AML-193 (cell line): ENCODE results near the gene ACTL7A.
A peak's percentile ranks its signal among the peaks of the same experiment; 100 is the strongest.
"Not testable (repeated sequence)": the region's sequence is repeated elsewhere in the genome, so short reads cannot be mapped to it uniquely, and the experiment has no call there.

Source experiments
- DNase-seq, 2 experiments: peaks; one replicate each; lab custom pipeline; 2025; lab: John Stamatoyannopoulos, UW

ACTL7A gene, protein sequence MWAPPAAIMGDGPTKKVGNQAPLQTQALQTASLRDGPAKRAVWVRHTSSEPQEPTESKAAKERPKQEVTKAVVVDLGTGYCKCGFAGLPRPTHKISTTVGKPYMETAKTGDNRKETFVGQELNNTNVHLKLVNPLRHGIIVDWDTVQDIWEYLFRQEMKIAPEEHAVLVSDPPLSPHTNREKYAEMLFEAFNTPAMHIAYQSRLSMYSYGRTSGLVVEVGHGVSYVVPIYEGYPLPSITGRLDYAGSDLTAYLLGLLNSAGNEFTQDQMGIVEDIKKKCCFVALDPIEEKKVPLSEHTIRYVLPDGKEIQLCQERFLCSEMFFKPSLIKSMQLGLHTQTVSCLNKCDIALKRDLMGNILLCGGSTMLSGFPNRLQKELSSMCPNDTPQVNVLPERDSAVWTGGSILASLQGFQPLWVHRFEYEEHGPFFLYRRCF

DNA sequence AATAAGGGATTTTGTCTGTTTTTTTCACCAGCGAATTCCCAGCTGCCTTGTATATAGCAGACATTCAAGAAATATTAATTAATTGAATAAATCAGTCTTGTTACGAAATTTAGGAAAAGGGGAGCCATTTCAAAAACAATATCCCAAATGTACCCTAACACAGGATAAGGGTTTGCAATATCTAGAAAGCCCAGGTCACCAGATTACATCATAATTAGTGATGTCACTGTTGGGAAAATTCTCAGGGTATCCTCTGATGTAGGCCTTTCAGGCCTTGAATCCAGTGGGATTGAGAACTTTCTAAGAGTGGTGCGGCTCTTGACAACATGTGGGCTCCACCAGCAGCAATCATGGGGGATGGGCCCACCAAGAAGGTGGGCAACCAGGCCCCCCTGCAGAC, at the start of gene ACTL7A:
ACTL7A (plus strand) TSS at position 270 of the 400 bp plus-strand sequence; CDS start at position 327, 57 bp downstream.
- no peak for DNase-seq

- DNase-seq: no peak
Measured at GRCh38 chr9:108812396-108813025, 49.6 kb upstream of the ACTL7A start.

DNA sequence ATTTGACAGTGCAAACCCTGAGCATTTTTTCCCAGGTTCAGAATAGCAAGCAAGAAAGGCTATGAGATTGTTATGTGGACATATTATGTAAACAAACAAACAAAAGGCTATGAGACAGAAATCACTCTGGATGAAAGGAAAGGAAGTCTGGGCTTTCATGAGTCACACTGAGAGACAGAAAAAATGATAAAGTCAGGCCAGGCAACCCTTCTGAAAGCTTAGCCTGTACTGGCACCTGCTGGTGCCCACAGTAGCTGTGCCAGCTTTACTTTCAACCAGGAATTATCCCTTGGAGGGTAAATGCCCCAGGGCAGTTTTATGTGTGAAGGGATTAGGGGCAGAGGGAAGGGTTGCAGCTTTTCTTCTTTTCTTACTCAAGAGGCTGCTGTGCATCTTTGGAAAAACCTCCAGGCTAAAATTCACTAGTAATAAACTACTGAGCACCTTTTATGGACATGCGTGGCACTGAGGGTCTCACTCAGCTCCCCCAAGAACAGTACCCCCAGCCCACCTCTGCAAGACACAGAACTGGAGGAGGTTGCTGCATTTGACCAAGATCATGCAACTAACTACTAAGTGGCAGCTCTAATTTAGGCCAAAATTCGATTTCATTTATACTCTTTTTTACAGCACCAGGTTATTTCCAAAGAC, 48.0 kb upstream of the ACTL7A start:
- peak; percentile 6 to 35 for DNase-seq

- DNase-seq: no peak
Measured at GRCh38 chr9:108815156-108815555, 46.9 kb upstream of the ACTL7A start.

DNA sequence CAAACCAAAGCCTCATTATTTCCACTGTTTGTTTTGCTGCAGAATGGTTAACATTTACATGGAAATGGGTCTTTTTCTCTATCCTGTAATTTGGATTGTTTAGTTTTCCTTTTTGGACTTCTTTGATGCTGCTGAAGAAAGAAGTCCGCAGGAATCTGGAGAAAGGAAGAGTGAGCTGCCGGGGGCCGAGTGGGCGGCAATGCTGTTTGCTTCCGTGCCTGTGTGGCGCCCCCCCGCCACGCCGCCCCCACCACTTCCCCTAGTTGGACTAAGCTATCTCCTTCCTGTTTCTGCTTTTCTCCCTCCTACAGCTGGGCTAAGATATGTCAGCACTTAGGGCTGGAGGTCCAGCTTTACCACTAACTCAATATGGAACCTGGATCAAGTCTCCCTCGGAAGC, 46.0 kb upstream of the ACTL7A start:
- DNase-seq: peak in 1 of 2 experiments; percentile 36

DNA sequence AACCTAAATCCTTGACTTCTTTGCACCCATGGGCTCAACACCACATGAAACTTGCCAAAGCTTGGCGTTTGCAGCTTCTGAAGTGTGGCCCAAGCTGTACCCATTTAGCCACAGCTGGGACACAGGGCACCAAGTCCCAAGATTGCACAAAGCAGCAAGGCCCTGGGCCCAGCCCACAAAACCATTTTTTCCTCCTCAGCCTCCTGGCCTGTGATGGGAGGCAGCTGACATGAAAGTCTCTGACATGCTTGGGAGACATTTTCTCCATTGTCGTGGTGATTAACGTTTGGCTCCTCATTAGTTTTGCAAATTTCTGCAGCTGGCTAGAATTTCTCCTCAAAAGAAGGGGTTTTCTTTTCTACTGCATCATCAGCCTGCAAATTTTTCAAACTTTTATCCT, 38.2 kb upstream of the ACTL7A start:
- no peak for DNase-seq

GRCh38 chr9:108830272-108830671, 31.8 kb upstream of the ACTL7A start:
- DNase-seq: no peak

DNA sequence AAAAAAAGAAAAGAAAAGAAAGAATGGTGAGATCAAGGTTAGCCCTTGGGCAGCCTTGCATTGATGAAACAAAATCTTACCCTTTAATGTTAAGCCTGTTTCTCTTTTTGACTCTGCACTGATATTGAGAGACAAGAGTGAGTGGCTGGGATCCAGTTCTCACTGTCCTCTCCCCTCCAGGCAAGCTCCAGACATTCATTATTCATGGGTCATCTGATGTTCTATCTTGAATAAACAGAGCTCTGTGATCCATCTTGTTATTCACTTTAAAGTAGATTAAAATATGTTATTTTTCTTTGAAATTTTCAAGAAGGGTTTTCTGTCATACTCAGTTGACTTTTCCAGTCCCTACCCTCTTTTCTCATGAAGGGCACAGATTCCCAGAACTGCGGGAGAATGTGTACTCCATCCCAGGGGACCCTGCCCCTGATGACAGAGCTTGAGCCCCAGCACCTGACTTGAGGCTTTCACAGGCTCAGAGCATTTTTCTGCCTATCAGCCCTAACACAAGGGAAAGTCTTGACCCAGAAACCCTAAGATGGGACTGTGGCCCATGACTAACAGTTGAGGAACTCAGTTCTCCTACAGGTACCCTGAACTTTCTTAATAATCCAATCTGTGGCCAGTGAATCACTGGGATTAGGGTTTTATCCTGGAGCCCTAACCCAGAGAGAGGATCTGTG, 30.4 kb upstream of the ACTL7A start:
- no peak for DNase-seq

GRCh38 chr9:108832179-108832500, 29.9 kb upstream of the ACTL7A start:
- no peak for DNase-seq

DNA sequence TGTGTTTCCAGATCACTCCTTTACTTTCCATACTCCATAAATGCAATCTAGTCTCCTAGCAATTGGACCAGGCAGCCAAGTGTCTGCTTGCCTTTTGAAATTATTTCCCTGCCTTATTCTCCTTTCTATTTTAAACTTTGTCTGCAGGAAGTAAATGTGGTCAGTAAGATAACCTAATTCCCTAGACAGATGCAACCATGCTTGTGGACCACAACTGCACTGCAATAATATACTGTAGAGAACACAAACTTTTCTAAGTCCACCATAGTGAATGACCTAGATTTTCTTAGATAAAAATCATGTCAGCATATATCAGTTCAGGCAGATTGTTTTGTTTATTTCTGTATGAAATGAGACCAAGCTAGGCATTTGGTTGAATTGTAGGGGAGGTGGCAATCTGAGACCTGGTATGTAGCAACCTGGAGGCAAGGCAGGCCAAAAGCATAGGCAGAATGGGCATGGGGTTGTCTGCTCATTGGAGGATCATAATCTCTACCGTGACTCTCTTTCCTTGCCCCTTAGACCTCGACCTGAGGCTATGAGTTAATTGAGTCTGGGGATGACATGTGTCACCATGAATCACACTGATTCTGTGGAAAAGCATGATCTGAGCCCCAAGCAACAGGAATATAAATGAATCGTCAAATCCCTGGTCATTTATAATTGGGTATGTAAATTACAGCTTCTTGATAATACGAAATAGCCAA, 27.0 kb upstream of the ACTL7A start:
- DNase-seq: no peak

GRCh38 chr9:108835831-108836230, 26.2 kb upstream of the ACTL7A start:
- DNase-seq: no peak

DNA sequence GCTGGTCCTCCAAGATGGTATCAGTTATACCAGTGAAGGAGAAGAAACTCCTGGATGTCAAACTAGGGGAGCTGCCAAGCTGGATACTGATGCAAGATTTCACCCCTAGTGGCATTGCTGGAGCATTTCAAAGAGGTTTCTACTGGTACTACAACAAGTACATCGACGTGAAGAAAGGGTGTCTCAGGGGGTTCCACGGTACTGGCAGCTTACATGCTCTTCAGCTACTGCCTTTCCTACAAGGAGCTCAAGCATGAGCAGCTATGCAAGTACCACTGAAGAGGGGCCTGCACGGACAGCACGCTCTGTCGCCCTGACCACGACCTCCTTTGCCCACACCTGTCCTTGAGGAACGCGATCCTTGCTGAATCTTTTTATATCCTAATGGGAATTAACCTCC, 25.7 kb upstream of the ACTL7A start:
- DNase-seq: no peak

DNA sequence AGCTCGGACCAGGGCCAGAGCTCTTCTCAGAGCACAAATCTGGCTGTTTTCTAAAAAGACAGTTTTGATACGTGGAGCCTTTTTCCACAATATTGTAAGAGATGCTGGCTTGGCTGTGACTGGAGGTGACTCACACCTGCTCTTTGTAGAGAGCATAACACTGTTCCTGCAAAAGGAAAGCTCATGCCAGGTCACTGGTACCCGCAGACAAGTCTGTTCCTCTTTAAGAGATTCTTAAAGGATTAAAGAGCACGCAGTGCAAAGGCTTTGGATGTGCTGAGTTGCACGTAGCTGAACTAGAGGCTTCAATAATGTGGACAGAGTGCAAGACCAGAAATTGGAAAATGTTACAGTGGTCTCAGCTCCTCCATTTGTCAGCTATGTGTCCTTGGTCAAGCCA, 25.3 kb upstream of the ACTL7A start:
- no peak for DNase-seq

GRCh38 chr9:108837530-108837929, 24.5 kb upstream of the ACTL7A start:
- no peak for DNase-seq

- DNase-seq: no peak
Measured at GRCh38 chr9:108838017-108838416, 24.0 kb upstream of the ACTL7A start.

- not testable (repeated sequence) for DNase-seq
Measured at GRCh38 chr9:108839561-108839960, 22.5 kb upstream of the ACTL7A start.

DNA sequence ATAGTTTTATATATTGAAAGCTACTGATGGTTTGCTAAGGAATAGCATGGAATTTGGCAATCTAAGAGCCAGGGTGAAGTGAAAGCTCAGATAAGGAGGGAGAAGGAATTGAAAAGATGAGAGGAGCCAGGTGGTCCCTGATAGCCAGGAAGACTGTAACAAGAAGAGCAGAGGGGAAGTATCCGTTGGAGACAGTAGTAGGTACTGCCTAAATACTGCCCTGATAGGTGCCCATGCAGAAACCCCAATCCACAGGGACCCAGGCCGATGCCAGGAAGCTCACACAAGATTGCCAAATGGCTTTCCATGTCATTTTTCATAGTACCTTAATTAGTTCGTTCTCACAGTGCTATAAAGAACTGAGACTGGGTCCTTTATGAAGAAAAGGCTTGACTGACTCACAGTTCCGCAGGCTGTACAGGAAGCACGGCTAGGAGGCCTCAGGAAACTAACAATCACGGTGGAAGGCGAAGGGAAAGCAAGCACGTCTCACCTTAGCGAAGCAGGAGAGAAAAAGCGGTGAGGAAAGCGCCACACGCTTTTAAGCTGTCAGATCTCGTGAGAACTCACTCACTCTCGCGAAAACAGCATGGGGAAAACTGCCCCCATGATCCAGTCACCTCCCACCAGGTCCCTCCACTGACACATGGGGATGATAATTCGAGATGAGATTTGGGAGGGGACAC, 19.3 kb upstream of the ACTL7A start:
- no peak for DNase-seq

- DNase-seq: no peak
Measured at GRCh38 chr9:108844391-108844790, 17.7 kb upstream of the ACTL7A start.

- no peak for DNase-seq
Measured at GRCh38 chr9:108844856-108845255, 17.2 kb upstream of the ACTL7A start.

GRCh38 chr9:108845507-108845906, 16.6 kb upstream of the ACTL7A start:
- no peak for DNase-seq

- no peak for DNase-seq
Measured at GRCh38 chr9:108845947-108846346, 16.1 kb upstream of the ACTL7A start.
